ENCODE data around the gene ACACB. TPM values are rescaled to one million over a fixed set of nuclear protein-coding genes. Genes with fewer than 3 reads are reported as not detected.

ACACB gene
- total RNA-seq, 1 donor, result 3.9 TPM

DNA sequence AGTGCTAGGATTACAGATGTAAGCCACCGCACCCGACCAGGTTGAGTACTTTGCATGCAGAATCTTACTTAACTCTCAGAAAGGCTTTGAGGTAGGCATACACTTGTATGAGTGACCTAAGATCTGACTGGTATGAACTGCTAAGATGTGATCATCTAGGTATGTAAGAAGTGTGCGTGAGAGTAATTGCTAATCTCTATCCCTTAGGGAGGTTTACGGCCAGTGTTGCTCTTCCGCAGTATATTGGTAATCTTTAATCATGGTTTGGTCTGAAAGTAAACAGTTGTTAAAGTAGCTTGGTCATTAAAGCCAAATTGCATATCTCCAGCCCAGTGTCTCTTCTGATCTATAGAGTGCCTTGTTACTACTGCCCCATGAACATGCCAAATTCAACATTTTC lies 11.2 kb upstream of the ACACB start:
- TF ChIP-seq, protein P1, sequence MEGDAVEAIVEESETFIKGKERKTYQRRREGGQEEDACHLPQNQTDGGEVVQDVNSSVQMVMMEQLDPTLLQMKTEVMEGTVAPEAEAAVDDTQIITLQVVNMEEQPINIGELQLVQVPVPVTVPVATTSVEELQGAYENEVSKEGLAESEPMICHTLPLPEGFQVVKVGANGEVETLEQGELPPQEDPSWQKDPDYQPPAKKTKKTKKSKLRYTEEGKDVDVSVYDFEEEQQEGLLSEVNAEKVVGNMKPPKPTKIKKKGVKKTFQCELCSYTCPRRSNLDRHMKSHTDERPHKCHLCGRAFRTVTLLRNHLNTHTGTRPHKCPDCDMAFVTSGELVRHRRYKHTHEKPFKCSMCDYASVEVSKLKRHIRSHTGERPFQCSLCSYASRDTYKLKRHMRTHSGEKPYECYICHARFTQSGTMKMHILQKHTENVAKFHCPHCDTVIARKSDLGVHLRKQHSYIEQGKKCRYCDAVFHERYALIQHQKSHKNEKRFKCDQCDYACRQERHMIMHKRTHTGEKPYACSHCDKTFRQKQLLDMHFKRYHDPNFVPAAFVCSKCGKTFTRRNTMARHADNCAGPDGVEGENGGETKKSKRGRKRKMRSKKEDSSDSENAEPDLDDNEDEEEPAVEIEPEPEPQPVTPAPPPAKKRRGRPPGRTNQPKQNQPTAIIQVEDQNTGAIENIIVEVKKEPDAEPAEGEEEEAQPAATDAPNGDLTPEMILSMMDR (IDR thresholded peaks at IDR 0.05; ENCODE audit: insufficient read depth, low read depth, low read length), result no peak
- H3K4me3 ChIP-seq (ENCODE audit: low read depth, low read length), result no peak overlapping the region
- no peak for DNase-seq (ENCODE audit: low read depth)

DNA sequence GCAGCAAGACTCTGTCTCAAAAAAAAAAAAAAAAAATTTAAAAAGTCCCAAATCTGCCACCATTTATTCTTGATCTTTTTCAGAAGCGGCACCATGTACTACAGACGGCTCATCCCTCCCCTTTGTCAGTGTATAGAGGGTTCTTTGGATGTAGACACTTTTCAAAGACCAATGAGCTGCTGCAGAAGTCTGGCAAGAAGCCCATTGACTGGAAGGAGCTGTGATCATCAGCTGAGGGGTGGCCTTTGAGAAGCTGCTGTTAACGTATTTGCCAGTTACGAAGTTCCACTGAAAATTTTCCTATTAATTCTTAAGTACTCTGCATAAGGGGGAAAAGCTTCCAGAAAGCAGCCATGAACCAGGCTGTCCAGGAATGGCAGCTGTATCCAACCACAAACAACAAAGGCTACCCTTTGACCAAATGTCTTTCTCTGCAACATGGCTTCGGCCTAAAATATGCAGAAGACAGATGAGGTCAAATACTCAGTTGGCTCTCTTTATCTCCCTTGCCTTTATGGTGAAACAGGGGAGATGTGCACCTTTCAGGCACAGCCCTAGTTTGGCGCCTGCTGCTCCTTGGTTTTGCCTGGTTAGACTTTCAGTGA lies 6.5 kb upstream of the ACACB start:
- DNase-seq (ENCODE audit: low read depth), result no peak
- TF ChIP-seq, protein P1 (IDR thresholded peaks at IDR 0.05; ENCODE audit: insufficient read depth, low read depth, low read length), result no peak
- H3K4me3 ChIP-seq (ENCODE audit: low read depth, low read length), result no peak overlapping the region

DNA sequence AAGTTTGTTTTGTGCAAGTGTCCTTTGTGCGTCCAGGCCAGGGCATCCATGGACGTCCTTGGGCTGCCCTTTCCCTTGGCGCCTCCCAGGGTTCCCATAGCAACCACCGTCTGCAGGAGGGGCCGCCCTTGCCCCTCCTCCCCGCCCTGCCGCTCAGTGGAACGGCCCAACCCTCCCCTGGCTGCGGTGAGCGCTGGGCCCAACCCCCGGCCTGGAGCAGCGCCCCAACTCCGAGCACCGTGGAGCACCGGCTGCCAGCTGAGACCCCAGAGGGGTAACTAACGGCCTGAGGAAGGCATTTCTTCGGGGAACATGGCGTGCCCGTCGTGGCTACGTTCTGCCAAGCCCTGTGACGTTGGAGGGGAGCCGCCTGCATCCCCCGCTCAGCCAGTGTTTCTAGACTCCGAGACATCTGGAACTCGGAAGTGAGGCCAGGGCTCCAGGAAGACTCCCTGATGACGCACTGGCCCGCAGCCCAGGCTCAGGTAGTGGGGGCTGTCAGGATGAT lies 5.3 kb upstream of the ACACB start:
- peak overlapping the region; percentile 75 for H3K4me3 ChIP-seq (ENCODE audit: low read depth, low read length)
- peak; percentile 88 for DNase-seq (ENCODE audit: low read depth)
- TF ChIP-seq, protein P1 (IDR thresholded peaks at IDR 0.05; ENCODE audit: insufficient read depth, low read depth, low read length), result no peak

DNA sequence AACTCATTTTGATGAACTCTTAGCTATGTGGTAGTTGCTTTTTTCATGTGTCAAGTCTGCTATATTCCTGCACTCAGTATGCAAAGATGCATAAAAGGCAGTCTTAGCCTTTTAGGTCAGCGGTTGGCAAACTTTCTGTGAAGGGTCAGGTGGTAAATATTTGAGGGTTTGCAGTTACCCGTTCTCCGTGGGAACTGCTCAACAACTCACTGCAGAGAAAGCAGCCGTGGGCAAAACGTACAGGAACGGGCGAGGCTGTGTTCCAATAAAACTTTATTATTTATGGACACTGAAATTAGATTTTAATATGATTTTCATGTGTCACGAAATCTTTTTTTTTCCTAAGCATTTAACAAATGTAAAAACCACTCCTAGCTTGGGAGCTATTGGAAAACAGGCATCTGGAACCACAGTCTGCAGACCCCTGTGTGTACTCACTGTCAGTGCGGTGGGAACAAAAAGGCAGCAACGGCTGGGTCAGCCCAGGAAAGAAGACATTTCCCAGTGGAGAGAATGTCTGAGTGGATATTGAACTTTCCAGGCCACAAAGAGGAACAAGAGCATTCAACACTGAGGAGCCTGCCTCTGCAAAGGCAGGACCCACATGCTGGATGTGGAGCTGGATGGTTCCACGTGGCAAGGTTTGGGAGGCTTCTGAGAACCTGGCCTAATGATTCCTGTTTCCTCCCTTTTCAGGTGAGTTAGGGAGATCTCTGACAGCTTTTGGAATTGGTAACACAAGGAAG lies 3.5 kb upstream of the ACACB start:
- TF ChIP-seq, protein P1 (IDR thresholded peaks at IDR 0.05; ENCODE audit: insufficient read depth, low read depth, low read length), result no peak
- no peak for DNase-seq (ENCODE audit: low read depth)
- no peak overlapping the region for H3K4me3 ChIP-seq (ENCODE audit: low read depth, low read length)

DNA sequence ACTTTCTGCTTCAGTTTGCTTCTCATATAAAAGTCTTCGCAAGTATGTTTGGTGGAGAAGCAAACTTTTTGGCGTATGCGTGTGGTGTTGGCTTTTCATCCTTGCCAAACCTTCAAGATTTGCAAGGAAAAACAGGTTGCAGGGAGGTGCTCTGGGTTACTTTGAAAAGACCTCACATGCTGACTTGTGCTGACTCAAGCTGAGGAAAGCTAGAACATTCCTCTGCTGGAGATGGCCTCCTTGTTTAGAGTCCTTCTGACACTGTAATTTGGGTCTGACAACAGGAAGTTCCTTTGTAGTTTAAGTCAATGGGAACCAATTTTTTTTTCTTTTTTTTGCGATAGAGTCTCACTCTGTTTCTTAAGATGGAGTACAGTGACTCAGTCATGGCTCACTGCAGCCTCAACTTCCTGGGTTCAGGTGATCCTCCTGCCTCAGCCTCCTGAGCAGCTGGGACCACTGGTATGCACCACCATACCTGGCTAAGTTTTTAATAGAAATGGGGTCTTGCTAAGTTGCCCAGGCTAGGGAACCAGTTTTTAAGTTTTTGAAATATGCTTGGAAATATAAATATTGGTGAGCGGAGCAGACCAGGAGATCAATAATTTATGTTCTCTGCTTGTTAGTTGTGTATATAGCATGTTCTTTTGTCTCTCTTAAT lies 2.6 kb upstream of the ACACB start:
- peak; percentile 53 for DNase-seq (ENCODE audit: low read depth)
- no peak overlapping the region for H3K4me3 ChIP-seq (ENCODE audit: low read depth, low read length)
- TF ChIP-seq, protein P1 (IDR thresholded peaks at IDR 0.05; ENCODE audit: insufficient read depth, low read depth, low read length), result no peak

DNA sequence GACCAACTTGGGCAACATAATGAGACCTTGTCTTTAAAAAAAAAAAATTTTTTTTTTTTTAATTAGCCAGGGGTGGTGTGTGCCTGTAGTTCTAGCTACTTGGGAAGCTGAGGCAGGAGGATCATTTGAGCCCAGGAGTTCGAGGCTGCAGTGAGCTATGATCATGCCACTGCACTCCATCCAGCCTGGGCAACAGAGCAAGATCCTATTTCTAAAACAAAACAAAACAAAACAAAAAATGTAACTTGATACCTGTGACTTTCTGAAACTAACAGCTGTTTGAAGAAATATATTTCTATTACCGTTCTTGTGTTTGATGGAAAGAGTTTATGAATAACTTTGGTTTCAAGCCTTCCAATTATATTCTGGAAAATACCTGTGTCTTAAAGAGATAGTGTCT lies 1.7 kb upstream of the ACACB start:
- TF ChIP-seq, protein P1 (IDR thresholded peaks at IDR 0.05; ENCODE audit: insufficient read depth, low read depth, low read length), result no peak
- DNase-seq (ENCODE audit: low read depth), result no peak
- H3K4me3 ChIP-seq (ENCODE audit: low read depth, low read length), result no peak overlapping the region
